Stimulated activated CD4-positive, alpha-beta T cell treated with anti-CD3 and anti-CD28 coated beads, Interleukin-2, amount 100 ng/mL, for 24 hours (primary cell): ENCODE measurements around the gene ING4.

Source experiments
- DNase-seq, 2 donors: peaks; one replicate each; pipeline ENCODE4 v3.0.0-alpha.2; 2020

ING4 gene

GRCh38 chr12:6685814-6686213 lies 22.9 kb upstream of the ING4 start:
- no peak for DNase-seq

- DNase-seq: peak; percentile 41 to 42
Measured at GRCh38 chr12:6684609-6685008, 21.7 kb upstream of the ING4 start.

- no peak for DNase-seq
Measured at GRCh38 chr12:6676962-6677361, 14.0 kb upstream of the ING4 start.

DNA sequence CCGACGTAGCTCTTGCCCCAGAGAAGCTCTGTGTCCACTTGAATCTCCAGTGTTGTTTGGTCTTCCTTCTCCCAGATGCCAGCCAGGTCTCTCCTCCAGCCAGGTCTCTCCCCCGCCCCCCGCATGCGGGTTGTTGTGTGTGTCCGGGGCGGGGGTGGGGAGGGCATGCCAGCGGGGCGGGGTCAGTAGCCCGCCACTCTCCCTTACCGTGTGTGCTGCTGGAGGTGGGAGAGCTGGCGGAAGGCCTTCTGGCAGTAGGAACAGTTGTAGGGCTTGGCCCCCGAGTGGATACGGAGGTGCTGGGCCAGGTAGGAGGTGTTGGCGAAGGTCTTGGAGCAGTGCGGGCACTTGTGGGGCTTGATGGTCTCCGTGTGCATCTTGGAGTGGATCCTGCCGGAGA lies 9.2 kb upstream of the ING4 start:
- no peak for DNase-seq

- no peak for DNase-seq
Measured at GRCh38 chr12:6667559-6668210, 4.8 kb upstream of the ING4 start.

- no peak for DNase-seq
Measured at GRCh38 chr12:6666211-6666610, 3.3 kb upstream of the ING4 start.

GRCh38 chr12:6664902-6665301 lies 2.0 kb upstream of the ING4 start:
- DNase-seq: no peak

- DNase-seq: no peak
Measured at GRCh38 chr12:6662602-6662905, 365 bp downstream of the ING4 start.

- DNase-seq: no peak
Measured at GRCh38 chr12:6653987-6654386, 8.9 kb downstream of the ING4 start.

DNA sequence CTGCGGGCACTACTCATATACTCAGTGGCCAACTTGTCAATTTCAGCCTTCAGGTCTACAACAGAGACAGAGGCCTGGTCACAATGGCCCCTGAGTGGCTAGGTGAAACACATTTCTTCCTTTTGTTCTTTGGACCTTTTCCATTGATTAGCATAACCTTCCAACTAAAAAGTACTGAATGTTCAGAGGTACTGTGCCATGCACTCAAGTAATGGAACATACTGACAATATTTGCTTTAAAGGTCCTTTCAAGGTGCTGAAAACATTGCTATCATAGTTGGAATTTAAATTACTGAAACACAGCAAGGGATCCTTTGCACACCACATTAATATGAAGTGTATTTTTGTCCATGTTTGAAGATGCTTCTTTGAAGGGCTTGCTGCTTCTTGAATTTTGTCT lies 9.6 kb downstream of the ING4 start:
- no peak for DNase-seq

DNA sequence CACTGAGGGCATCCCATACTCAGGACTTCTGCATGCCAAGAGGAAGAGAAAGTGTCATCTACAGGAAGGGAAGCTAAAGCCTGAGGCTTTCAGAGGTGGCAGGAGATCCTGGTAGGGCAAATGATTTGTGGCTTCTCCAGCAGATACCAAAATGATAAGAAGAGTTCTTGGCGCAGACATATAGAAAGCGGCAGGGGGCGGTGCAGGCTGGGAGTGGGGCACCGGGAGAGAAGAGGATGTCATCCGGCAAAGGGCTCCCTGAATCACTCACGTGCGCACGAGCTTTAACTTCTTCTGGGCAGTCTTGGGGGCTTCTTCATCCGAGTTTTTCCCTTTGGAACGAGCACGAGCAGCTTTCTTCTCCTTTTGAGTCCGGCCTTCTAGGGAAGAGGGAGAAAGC lies 10.5 kb downstream of the ING4 start:
- no peak for DNase-seq

- DNase-seq: no peak
Measured at GRCh38 chr12:6650832-6651231, 12.1 kb downstream of the ING4 start.

DNA sequence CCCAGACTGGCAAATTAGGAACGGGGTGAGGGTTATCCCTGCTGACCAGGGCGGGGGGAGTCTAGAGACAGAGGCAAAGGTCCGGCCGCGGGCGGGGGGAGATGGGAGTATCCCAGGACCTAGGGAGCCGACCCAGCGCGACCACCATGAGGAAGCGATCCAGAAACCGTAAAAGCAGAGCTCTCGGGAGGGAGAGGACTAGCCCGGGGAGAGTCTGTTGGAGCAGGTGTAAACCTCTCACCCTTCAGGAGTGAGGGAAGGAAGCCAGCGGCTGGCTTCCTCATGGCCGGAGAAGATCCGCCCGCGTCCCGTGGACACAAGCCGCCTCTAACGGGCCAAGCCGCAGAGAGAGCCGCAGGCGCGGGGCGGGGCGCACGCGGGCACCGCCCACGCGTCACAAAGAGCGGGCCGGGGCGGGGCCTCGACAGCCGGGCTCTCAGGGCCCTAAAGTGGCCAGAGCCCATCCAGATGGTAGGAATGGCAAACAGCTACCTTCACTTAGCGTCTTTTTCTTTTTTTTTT lies 15.8 kb downstream of the ING4 start, which contains the start of gene ACRBP:
Gene ACRBP (minus strand): TSS at position 350 of the 522 bp plus-strand sequence. CDS start 66 bp downstream, at position 284.
- DNase-seq: peak; percentile 29 to 58

GRCh38 chr12:6646276-6647082 lies 16.4 kb downstream of the ING4 start:
- no peak for DNase-seq

- DNase-seq: no peak
Measured at GRCh38 chr12:6644903-6645302, 18.0 kb downstream of the ING4 start.

DNA sequence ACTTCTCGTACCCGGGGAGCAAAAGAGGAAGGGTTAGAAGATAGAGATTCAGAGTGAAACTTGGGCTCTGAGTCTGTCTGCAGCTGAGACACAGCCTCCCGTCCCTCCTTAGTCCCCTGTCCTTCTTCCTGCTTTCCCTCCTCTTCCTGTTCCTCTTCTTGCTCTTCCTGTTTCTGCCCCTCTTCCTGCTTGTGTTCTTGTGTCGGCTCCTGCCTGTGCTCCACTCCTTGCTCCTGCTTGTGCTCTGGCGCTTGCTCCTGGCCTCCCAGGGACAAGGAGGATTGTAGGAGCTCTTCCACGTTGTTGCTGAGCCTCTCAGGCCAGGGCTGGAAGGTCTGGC lies 18.7 kb downstream of the ING4 start:
- DNase-seq: no peak

GRCh38 chr12:6643569-6644256 lies 19.2 kb downstream of the ING4 start:
- DNase-seq: no peak

GRCh38 chr12:6641131-6641530 lies 21.8 kb downstream of the ING4 start:
- no peak for DNase-seq

DNA sequence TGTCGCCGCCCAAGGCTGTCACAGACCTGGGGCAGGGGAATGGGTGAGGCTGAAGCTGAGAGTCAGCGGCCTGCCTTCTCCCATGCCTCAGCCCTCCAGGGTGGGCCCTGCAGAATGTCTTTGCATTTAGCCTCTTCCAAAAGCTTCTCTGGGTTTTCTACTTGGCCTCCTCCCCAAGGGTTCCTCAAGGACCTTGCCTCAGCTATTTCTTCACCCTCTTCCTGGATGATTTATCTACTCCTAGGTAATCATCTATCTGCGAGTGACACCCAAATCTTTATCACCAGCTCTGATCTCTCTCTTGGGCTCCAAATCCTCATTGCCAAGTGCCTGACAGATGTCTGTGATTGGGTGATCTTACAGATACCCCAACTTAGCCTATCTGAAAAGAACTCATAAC lies 22.4 kb downstream of the ING4 start:
- DNase-seq: no peak

DNA sequence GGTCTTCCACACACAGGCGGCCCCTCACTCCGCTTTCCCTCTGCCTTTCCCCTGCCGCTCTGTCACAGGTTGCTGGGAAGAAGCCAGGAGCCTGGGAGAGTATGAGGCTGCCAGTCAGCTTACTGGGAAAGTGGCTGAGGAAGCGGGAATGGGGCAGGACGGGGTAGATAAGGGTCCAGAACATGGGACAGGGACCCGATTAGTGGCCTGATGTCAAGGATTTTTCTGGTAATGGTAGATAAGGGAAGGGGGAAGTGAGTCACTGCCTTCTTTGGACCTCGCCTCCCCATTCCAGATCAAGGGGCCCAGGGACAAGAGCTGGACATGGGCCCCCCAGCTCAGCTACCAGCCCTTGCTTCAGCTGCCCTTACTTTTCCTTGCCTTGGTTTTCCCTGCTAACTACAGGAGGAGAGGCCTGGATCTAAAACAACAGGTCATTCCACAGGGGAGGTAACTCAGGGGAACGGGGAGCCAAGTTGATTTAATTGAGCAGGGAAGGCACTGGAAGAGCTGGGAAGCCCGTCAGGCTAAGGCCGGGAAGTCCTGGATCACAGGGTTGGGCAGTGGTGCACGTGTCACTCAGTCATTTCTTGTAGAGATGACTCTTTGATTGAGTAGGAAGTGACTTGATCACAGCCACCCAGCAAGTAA lies 23.6 kb downstream of the ING4 start:
- DNase-seq: no peak

GRCh38 chr12:6638305-6638704 lies 24.6 kb downstream of the ING4 start:
- DNase-seq: no peak

GRCh38 chr12:6635856-6636531 lies 26.9 kb downstream of the ING4 start, which contains the start of gene LPAR5:
Gene LPAR5, minus strand, starts transcription at chr12:6635959. Its CDS starts 14,711 bp downstream, at chr12:6621248.
- DNase-seq: no peak

DNA sequence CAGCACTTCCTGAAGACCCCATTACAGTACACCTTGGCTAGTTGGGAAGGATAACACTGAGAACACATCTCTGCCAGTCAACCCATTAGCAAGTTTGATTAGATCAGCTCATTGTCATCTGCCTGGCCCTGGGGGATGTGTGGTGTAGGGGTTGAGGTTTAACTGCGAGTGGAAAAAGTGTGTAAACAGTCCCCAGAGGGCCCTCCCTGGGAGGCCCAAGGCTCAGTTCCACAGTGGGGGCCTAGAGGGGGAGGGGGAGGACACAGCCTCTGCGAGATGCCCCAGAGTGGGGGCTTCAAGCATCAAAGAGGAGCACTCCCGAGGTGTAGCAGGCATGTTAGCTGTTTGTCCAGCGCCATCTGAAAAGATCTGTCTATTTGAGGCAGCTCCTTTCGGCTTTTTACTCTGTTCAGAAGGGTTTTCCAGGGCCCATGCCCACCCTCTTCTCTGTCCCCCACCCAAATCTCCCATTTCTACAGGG lies 27.5 kb downstream of the ING4 start:
- DNase-seq: peak; percentile 52 to 57
